ENCODE results near the gene PKD2. TPM values are rescaled to one million over a fixed set of nuclear protein-coding genes. Genes with fewer than 3 reads are reported as not detected.
"Not testable (repeated sequence)": the region's sequence is repeated elsewhere in the genome, so short reads cannot be mapped to it uniquely, and the experiment has no call there.

PKD2 gene
- total and polyA plus RNA-seq, 12 donors = 19.2 to 74.1 (median 38.9) TPM

GRCh38 chr4:88022289-88022688 lies 14.9 kb downstream of the PKD2 start:
- peak overlapping the region in 2 of 5 donors; percentile 7 to 35 for H3K27ac ChIP-seq

GRCh38 chr4:88025868-88026661 lies 18.6 kb downstream of the PKD2 start:
- H3K27me3 ChIP-seq; H3K4me3 ChIP-seq; H3K27ac ChIP-seq; H3K36me3 ChIP-seq (replicated peaks in 1 of 2); intact Hi-C loops (cut with DNase I); DNase-seq; H3K9me3 ChIP-seq (replicated peaks in 1 of 3): not testable (repeated sequence)
- WGBS, 4 donors = 95 to 97% (median 96%) methylated on average over 6 of the region's 6 CpGs
- H3K4me1 ChIP-seq (replicated peaks in 1 of 2) = peaks cover 17 to 31% of the 10 kb centered on the region in 2 donors

More at GRCh38 chr4:88022289-88022688, 14.9 kb downstream of the PKD2 start:
- Histone ChIP-seq H3K4me3 (no peak overlapping the region), H3K9me3 (replicated peaks in 1 of 3) (no peaks in the 10 kb centered on the region), H3K27me3 (no peaks in the 10 kb centered on the region), H3K36me3 (replicated peaks in 1 of 2) (peaks cover 0 to 10% of the 10 kb centered on the region in 2 donors), H3K4me1 (replicated peaks in 1 of 2) (peaks cover 15 to 35% of the 10 kb centered on the region in 2 donors)
- no peak for TF ChIP-seq POLR2A (IDR thresholded peaks at IDR 0.05)
- no peak for TF ChIP-seq CTCF (IDR thresholded peaks at IDR 0.05)
- no peak for DNase-seq
- intact Hi-C loops (cut with DNase I) = no loop called here

DNA sequence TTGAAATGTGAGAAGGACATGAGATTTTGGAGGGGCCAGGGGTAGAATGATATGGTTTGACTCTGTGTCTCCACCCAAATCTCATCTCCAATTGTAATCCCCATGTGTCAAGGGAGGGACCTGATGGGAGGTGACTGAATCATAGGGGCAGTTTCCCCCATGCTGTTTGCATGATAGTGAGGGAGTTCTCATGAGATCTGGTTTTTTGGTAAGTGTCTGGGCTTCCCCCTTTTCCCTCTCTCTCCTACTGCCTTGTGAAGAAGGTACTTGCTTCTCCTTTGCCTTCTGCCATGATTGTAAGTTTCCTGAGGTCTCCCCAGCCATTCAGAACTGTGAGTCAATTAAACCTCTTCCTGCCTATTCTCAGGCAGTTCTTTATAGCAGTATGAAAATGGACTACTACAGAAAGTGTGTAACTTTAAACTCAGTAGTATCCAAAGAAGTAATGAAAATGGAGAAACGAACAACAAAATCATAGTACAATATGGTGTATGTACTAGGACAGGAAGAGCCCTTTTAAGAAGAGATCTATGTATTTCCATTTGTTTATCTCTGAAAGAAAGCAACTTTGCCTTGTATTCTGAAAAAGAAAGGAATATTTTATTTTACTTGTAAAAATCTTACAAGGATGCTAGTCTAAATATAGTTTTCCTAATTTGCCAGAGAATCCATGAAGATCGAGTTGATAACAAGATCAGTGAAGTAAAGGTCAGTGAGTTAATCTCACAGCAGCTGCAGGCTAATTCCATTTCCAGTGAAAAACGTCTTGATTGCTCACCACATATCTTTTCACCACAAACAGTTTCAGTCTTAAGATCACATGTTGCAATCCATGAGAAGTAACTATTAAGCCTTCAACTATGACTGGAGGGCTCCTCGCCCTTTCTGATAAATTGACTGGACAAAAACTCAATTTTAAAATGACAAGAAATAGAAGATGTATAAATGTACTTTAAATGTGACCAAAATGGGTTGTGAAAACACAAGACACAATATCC lies 20.5 kb downstream of the PKD2 start:
- no peak for TF ChIP-seq POLR2A (IDR thresholded peaks at IDR 0.05)
- no peak for TF ChIP-seq CTCF (IDR thresholded peaks at IDR 0.05)
- 34 to 42% (median 36%) methylated on average over 4 of the region's 4 CpGs for WGBS, 4 donors
- peaks cover 17 to 19% of the 10 kb centered on the region in 2 donors for H3K4me1 ChIP-seq (replicated peaks in 1 of 2)
- H3K27ac ChIP-seq = peak overlapping the region in 4 of 5 donors; percentile 16 to 76 (median 53)
- intact Hi-C loops (cut with DNase I) = no loop called here
- no peaks in the 10 kb centered on the region for H3K27me3 ChIP-seq
- DNase-seq = no peak
- no peaks in the 10 kb centered on the region for H3K9me3 ChIP-seq (replicated peaks in 1 of 3)
- H3K4me3 ChIP-seq = no peak overlapping the region
- no peaks in the 10 kb centered on the region for H3K36me3 ChIP-seq (replicated peaks in 1 of 2)

DNA sequence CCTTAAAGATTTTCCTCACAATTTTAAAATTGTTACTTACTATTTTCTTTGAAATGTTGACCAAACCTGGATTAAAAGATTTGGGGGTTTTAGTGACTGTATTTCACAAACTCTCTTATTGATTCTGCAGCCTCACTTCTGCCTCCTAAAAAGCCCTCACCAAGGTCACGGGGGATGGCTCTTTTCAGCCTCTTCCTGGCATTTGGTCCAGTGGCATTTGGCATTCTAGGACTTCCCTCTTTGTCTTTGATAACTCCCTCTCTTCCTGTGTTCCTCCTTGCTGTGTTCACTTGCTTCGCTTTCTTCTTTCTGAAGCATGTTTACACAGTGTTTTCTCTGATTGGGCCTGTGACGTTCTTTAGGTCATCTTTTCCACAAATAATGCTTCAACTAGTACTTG lies 21.5 kb downstream of the PKD2 start:
- Histone ChIP-seq H3K27ac (peak overlapping the region in 2 of 5 donors; percentile 53 to 76), H3K4me3 (no peak overlapping the region), H3K4me1 (replicated peaks in 1 of 2) (peaks cover 17 to 19% of the 10 kb centered on the region in 2 donors), H3K9me3 (replicated peaks in 1 of 3) (no peaks in the 10 kb centered on the region), H3K27me3 (no peaks in the 10 kb centered on the region), H3K36me3 (replicated peaks in 1 of 2) (no peaks in the 10 kb centered on the region)
- intact Hi-C loops (cut with DNase I) = no loop called here
- DNase-seq = no peak
- 67 to 75% (median 70%) methylated on average over 3 of the region's 3 CpGs for WGBS, 4 donors
- no peak for TF ChIP-seq CTCF (IDR thresholded peaks at IDR 0.05)
- no peak for TF ChIP-seq POLR2A (IDR thresholded peaks at IDR 0.05)

All from adrenal gland (tissue), 12 donors.